ENCODE data around the gene PROC. TPM values are rescaled to one million over a fixed set of nuclear protein-coding genes. Genes with fewer than 3 reads are reported as not detected.

The PROC gene
- total and polyA plus RNA-seq, 2 of the 4 experiments (the other 2 are of a cell fraction) = 0.07 TPM; not detected in 1

DNA sequence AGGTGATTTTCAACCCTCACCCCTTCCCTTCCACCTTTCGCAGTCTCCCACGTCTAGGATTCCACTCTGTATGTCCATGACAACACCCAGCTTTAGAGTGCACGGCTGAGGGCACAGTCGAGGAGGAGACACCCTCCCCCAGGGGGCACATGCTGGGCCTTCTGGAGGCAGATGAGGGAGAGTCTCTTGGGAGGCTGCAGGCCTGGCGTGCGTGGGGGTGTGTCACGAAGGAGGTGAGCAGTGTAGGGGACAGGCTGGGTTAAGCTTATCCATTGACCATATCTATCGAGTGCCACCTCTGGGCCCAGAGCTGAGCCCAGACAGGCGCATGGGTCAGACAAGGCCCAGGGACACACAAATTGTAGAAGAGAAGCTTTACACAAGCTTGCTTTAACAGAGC is 18.8 kb downstream of the PROC start:
- H2BK120ac ChIP-seq (ENCODE audit: low read depth, low read length) = no peak overlapping the region
- no peak overlapping the region for H2BK20ac ChIP-seq (ENCODE audit: low read depth, low read length)
- no peaks in the 10 kb centered on the region; the same call in 1 of the 2 replicates for H3K27me3 ChIP-seq (ENCODE audit: control insufficient read depth, insufficient read depth, low read length)
- H3K9me1 ChIP-seq (ENCODE audit: insufficient read depth, low read length) = no peaks in the 10 kb centered on the region
- no peak overlapping the region for H2AK5ac ChIP-seq (ENCODE audit: low read depth, low read length)
- ATAC-seq (ENCODE audit: low read depth) (no peak), DNase-seq (no peak)
- H3K4me1 ChIP-seq (ENCODE audit: control insufficient read depth, insufficient read depth, low read length) = no peaks in the 10 kb centered on the region
- H3K27ac ChIP-seq (ENCODE audit: insufficient read depth, low read length) = no peak overlapping the region
- no peak overlapping the region for H2AFZ ChIP-seq (replicated peaks; ENCODE audit: low read length, poor library complexity)
- H4K5ac ChIP-seq (ENCODE audit: low read depth, low read length) = no peak overlapping the region
- no peak overlapping the region for H3K23ac ChIP-seq (ENCODE audit: low read depth, low read length)
- H3K79me1 ChIP-seq (ENCODE audit: low read depth in 1 of 2, low read length in 2 of 2) = no peaks in the 10 kb centered on the region
- dilution Hi-C loops (cut with HindIII; ENCODE audit: low sequenced_read_pairs, unreplicated experiment) = no loop called here
- intact Hi-C loops (cut with micrococcal nuclease) = no loop called here
- H3K56ac ChIP-seq (ENCODE audit: extremely low read depth, insufficient read depth, low read length) = no peak overlapping the region; the same call in 1 of the 2 replicates
- POLR2A ChIA-PET (ENCODE audit: unreplicated experiment) = no interaction called here
- no CpG with 5 or more reads among the region's 9 CpGs for WGBS, 2 experiments (ENCODE audit: extremely low coverage in 2 of 2, insufficient read length in 1 of 2)
- H3K4me2 ChIP-seq (ENCODE audit: low read depth, low read length) = no peak overlapping the region
- H4K20me1 ChIP-seq (ENCODE audit: insufficient read depth, low read length) = no peaks in the 10 kb centered on the region
- H3K18ac ChIP-seq (ENCODE audit: low read depth, low read length) = no peak overlapping the region
- H3K14ac ChIP-seq (replicated peaks; ENCODE audit: low read depth, low read length) = no peak overlapping the region
- in situ Hi-C loops (cut with MboI; ENCODE audit: low sequenced_read_pairs) = no loop called here
- peaks cover 8% of the 10 kb centered on the region for H3K9me3 ChIP-seq (ENCODE audit: control insufficient read depth, insufficient read depth, low read length)
- BruUV-seq (replicated peaks) = no TSS peak
- no peak overlapping the region for H3K9ac ChIP-seq (ENCODE audit: low read depth, low read length)
- H2AK9ac ChIP-seq (replicated peaks; ENCODE audit: low read depth, low read length, poor library complexity) = no peak overlapping the region
- H3K36me3 ChIP-seq (ENCODE audit: control insufficient read depth, insufficient read depth, low read length) = no peaks in the 10 kb centered on the region
- no peak overlapping the region for H2BK15ac ChIP-seq (ENCODE audit: low read depth, low read length)
- H4K8ac ChIP-seq (ENCODE audit: low read depth in 2 of 2, low read length in 2 of 2) = no peak overlapping the region
- H4K91ac ChIP-seq (ENCODE audit: insufficient read depth, low read depth, low read length) = no peak overlapping the region
- TF ChIP-seq MAZ (IDR thresholded peaks at IDR 0.05; ENCODE audit: borderline replicate concordance, low read depth, low read length) = no peak
- TF ChIP-seq RAD21 (IDR thresholded peaks at IDR 0.05; ENCODE audit: low read length) = no peak
- no peak for TF ChIP-seq USF2 (IDR thresholded peaks at IDR 0.05; ENCODE audit: low read depth, low read length)
- no peak for TF ChIP-seq SMC3 (IDR thresholded peaks at IDR 0.05; ENCODE audit: low read depth, low read length)
- TF ChIP-seq, protein P1, sequence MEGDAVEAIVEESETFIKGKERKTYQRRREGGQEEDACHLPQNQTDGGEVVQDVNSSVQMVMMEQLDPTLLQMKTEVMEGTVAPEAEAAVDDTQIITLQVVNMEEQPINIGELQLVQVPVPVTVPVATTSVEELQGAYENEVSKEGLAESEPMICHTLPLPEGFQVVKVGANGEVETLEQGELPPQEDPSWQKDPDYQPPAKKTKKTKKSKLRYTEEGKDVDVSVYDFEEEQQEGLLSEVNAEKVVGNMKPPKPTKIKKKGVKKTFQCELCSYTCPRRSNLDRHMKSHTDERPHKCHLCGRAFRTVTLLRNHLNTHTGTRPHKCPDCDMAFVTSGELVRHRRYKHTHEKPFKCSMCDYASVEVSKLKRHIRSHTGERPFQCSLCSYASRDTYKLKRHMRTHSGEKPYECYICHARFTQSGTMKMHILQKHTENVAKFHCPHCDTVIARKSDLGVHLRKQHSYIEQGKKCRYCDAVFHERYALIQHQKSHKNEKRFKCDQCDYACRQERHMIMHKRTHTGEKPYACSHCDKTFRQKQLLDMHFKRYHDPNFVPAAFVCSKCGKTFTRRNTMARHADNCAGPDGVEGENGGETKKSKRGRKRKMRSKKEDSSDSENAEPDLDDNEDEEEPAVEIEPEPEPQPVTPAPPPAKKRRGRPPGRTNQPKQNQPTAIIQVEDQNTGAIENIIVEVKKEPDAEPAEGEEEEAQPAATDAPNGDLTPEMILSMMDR (conservative IDR thresholded peaks at IDR 0.05; ENCODE audit: low read depth, low read length) = no peak
- TF ChIP-seq MXI1 (IDR thresholded peaks at IDR 0.05; ENCODE audit: borderline replicate concordance, low read depth, low read length) = no peak
- no peak for TF ChIP-seq RCOR1 (IDR thresholded peaks at IDR 0.05; ENCODE audit: insufficient replicate concordance, low read length)
- no peak for TF ChIP-seq BHLHE40 (IDR thresholded peaks at IDR 0.05; ENCODE audit: low read depth, low read length)
- TF ChIP-seq CHD1 (IDR thresholded peaks at IDR 0.05; ENCODE audit: low read depth, low read length) = no peak
- no peak for TF ChIP-seq RFX5 (IDR thresholded peaks at IDR 0.05; ENCODE audit: low read depth, low read length)
- TF ChIP-seq MAFK (IDR thresholded peaks at IDR 0.05; ENCODE audit: low read depth, low read length) = no peak
- TF ChIP-seq CEBPB (IDR thresholded peaks at IDR 0.05; ENCODE audit: low read depth, low read length) = no peak
- TF ChIP-seq NFE2L2 (IDR thresholded peaks at IDR 0.05; ENCODE audit: low read depth, low read length) = no peak
- no peak for TF ChIP-seq ELK1 (IDR thresholded peaks at IDR 0.05; ENCODE audit: borderline replicate concordance, low read depth, low read length)
- no peak for TF ChIP-seq FOS (IDR thresholded peaks at IDR 0.05; ENCODE audit: low read depth, low read length)
- CTCF ChIA-PET = no interaction called here
- no peak overlapping the region for H2BK5ac ChIP-seq (ENCODE audit: low read depth, low read length, poor library complexity, severe bottlenecking)
- no peak overlapping the region for H3K4me3 ChIP-seq (ENCODE audit: insufficient read depth, low read depth, low read length)
- H3K4ac ChIP-seq (ENCODE audit: low read depth, low read length) = no peak overlapping the region

Measured in IMR-90 (cell line).